Stimulated activated CD8-positive, alpha-beta memory T cell treated with anti-CD3 and anti-CD28 coated beads, Interleukin-4, amount 100 ng/mL, for 4 hours (primary cell): ENCODE results near the gene KLF15.

Source experiments
- DNase-seq, 2 donors: peaks; one replicate each; pipeline ENCODE4 v3.0.0-alpha.2; 2020; ENCODE audit warnings: low read depth in 2 of 2, low spot score in 1 of 2

The KLF15 gene

GRCh38 chr3:126389794-126390146 lies 32.6 kb upstream of the KLF15 start:
- DNase-seq, result no peak

DNA sequence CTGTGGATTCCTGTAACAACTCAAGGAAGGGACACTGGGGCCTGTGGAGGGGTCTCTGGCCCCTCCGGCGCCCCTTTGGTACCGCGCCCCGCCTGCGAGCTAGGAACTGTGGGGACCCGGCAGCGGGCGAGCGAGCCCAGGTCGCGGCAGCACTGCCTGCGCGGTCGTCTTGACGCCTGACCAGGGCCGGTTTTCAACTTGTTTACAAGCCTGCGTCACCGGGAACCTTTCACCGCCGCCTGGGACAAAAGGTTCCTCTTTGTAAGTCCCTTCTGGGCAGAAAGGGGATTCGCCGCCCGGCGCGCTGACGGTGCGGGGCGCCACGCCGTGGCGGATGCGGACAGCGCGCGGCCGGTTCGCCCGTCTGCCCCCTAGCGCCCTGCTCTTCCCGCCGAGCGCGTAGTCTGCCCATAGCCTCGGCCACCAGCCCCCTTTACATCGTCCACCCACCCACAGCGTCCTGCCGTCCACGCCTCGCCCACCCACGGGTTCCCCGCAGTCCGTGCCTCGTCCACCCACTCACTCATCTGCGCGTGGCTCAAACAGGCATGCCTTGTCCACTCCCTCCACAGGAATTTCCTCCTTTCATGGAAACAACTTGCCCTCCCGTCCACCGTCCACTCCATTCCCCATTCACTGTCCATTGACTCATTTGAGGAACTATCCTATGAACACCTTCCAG lies 32.0 kb upstream of the KLF15 start:
- DNase-seq, result no peak

GRCh38 chr3:126381966-126382365 lies 24.8 kb upstream of the KLF15 start:
- no peak for DNase-seq

GRCh38 chr3:126380011-126380768 lies 23.0 kb upstream of the KLF15 start:
- no peak for DNase-seq

GRCh38 chr3:126378341-126378751 lies 21.1 kb upstream of the KLF15 start:
- DNase-seq, result no peak

DNA sequence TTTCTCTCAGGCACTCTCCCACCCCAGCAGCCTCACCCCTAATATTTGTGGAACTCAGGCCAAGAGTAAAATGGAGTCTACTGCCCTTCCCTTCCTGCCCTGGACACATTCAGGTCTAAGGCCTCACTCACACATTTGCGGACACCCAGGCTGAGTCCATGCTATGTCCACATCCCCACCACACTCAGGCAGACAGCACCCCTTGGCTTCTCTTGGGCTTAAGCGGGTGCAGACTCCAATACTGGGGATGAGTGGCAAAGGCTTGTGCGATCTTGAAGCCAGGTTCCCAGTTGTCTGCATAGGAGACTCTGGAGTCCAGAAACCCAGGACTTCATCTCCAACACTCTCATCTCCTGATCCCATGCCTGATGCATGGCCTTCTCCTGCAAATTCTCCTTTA lies 20.0 kb upstream of the KLF15 start:
- DNase-seq, result no peak

DNA sequence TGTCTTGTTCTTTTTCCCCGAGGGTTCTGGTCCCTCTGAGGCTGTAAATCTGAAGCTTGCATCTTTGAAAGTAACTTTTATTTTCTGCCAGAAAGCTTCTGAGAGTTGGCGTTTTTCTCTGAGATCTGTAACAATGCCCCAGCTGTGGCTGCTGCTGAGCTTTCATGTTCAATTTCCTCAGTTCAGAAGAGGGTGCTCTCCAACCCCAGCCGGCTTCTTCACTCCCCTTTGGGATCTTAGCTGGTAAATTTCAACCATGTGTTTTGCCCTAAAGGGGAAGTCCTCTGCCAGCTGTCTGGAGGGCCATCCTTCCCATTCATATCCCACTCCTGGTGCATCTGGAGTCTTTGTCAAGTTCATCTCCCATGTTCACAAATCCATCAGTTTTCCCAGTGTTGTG lies 19.2 kb upstream of the KLF15 start:
- no peak for DNase-seq

DNA sequence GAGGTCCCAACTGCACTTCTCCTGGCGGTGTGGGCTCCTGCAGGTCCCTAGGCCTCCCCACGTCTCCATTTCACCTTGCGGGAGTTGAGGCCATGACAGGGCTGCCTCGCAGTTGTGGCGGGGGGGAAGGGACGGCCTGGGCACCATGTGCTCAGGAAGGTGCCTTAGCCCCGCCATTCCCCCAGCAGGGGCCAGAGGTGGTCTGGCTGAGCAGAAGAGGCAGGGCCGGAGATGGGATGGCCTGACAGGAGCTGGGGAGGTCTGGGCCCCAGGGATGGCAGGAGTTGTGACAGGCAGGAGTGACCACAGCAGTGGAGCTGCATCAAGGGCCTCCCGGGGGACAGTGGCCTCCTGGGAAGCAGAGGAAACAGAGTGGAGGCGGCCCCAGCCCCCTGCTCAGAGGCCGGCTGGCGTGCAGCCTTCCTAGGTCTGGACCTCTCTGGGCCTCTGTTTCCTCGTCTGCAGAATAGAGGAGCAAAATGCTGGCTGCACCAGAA lies 18.7 kb upstream of the KLF15 start:
- no peak for DNase-seq

- no peak for DNase-seq
Observed at GRCh38 chr3:126373682-126374601, 16.7 kb upstream of the KLF15 start.

GRCh38 chr3:126373146-126373613 lies 16.0 kb upstream of the KLF15 start:
- DNase-seq, result no peak

GRCh38 chr3:126372413-126373145 lies 15.4 kb upstream of the KLF15 start:
- no peak for DNase-seq

DNA sequence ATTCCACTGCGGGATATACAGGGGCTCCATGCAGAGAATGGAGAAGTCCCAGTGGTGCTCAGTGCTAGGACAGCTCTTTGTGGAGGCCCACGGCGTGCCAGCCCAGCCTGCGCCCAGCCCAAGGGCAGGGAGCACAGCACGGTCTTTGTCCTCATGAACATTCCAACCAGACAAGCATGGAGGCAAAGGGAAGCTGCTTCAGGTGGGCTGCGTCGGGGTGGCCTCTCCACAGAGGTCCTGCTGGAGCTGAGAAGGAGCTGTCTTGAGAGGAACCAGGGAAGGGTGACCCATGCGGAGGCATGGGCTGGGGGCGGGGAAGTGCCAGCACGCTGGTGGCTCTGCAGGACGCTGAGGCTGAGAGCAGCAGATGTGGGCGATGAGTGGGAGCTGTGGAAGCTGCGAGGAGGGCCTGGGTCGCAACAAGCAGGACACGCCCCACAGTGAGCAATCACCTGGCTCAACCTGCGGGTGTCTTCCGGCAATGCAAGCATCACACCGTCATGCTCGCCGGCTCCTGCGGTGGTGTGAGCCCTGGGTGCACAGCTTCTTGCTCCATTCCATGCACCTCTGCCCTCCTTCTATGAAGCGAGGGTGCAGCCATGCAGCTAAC lies 14.0 kb upstream of the KLF15 start:
- DNase-seq, result no peak

DNA sequence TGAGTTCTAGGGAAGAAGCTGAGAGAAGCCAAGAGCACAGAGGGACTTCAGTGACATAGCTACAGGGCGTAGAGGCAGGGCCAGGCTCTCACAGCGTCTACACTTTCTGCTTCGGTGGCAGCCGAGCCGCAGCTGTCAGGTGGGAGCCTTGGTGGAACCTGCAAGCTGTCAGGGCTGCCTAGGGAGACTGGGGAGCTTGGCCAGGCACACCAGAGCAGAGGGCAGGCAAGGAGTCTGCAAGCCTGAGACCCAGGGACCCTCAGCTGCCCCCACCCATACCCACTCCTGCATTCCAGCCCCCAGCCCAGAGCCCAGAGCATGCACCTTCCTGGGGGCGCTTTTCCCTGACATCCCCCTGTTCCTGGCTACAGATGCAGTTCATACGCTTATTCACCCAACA lies 13.4 kb upstream of the KLF15 start:
- DNase-seq, result no peak

GRCh38 chr3:126370055-126370454 lies 12.8 kb upstream of the KLF15 start:
- no peak for DNase-seq

DNA sequence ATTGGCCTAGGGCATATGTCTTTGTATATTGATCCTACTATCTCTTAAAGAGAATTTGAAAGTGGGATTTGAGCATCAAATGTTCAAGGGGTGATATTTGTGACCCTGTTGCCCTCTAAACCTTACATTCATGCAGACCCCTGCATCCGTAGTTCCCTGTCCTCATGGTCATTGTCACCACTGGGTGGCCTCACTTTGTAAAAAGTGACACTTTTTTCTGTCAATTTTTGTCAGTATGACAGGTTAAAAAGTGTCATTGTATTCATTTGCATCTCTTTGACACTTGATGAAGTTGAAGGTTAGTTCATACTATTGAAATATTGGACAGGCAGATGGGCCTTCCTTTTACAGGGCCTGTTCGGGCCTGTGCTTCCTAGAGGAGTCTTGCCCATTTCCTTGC lies 12.3 kb upstream of the KLF15 start:
- DNase-seq, result no peak

- no peak for DNase-seq
Observed at GRCh38 chr3:126367316-126367805, 10.2 kb upstream of the KLF15 start.

GRCh38 chr3:126365351-126366277 lies 8.4 kb upstream of the KLF15 start:
- no peak for DNase-seq

DNA sequence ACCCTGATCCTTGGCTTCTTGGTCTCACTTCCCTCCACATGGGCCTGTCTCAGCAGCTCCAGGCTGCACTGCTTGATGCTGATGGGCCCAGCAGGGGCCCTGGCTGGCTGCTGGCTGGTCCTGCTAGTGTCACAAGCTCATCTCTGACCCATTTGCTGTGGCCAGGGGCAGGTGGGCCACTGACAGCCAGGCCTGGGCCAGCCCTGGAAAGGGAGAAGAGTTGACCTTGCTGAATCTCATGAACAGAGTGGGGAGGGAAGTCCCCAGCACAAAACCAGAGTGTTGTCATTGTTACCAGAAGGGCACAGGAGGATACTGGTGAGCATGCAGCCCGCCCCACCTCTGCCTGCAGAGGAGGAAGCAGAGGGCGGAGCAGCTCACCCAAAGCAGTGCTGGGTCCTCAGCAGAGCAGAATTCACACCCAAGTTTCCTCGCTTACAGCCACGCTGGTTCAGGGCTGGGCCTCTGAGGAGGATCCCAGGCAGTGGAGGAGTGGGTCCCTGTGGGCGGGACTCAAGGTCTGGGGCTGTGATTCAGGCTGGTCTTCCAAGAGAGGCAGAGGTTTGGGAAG lies 7.6 kb upstream of the KLF15 start:
- DNase-seq, result no peak
